Middle frontal gyrus (tissue), 1 donor: ENCODE measurements around the gene PMFBP1.

Source experiments
- DNase-seq: peaks from one replicate; pipeline ENCODE4 v3.0.0-alpha.2; 2015; ENCODE audit warnings: low spot score; ENCODE audit errors: extremely low spot score

PMFBP1 gene

DNA sequence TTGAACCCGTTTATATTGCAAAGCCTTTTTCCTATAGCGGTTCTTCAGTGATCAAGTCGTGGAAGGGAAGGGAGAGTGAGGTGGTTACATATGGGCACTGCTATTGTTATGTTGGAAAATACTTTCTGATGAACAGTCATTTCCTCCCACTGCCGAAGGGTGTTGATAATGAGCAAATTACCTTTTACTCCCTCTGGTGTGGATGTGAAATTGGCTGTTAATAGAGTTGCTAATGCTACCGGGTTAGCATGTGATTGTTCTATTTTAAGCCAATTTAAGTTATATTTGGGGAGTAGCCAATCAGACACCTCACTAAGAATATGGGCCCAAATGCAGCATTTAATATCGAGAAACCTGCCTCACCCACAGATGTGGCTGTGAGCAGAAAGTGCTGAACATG is 15.6 kb upstream of the PMFBP1 start:
- no peak for DNase-seq

DNA sequence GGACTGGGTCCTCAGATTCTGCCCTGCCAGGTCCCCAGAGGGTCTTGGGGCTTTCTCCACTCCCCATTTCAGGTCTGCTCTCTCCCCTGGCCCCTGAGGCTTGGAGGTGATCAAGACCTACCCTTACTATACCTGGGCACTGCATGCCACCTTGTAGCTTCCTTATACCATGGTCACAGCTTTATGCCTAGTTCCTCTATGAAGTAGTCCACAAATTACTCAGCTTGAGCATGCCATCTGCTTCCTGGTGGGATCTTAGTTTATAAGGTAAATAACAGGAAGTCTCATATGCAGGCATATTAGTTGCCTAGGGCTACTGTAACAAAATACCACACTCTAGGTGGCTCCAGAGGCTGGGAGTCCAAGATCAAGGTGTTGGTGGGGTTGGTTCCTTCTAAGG is 11.0 kb upstream of the PMFBP1 start:
- no peak for DNase-seq

DNA sequence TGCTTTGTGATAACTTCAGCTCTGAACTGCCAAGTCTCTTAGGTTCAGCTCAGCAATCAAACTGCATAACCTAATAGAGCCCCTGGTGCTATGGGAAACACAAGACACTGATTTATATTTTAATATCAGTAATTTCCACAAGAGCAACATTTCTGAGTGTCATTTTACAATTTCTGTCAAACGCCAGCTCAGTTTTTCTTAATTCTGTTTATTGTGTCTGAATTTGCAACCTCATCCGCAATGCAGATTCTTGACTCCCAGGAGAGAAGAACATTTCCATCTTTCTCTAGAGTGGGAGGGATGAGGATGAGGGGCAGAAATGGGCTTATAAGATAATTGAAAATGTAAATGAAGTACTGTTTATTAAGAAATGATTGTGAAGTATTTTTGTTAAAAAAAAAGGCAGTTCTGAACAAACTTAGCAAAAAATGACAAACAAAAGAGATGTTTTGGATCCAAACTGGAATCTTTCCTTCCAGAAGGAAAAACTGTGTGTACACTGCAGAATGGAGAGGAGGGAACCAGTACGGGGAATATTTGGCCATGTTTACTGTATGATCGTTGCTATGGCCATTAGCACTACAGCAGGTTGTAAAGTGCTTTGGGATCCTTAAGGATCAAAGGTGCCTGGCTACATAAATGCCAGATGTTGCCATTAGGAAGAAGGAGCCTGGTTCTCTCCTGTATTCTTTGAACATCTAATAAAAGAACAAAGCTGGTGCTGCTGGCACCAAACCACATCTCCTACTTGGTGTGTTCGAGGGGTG is 7.4 kb upstream of the PMFBP1 start:
- no peak for DNase-seq

DNA sequence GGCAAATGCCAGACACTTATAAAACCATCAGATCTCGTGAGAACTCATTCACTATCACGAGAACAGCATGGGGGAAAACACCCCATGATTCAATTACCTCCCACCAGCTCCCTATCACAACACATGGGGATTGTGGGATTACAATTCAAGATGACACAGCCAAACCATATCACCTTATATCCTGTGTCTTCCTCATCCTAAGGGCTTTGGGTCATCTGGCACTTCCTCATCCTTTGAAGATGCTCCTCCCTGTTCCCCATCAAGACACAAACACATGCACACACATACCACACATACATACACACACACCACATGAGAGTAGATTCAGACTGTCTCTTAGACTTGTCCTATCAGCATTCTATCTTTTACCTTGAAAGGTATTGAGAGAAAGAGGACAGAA is 2.8 kb upstream of the PMFBP1 start:
- no peak for DNase-seq

DNA sequence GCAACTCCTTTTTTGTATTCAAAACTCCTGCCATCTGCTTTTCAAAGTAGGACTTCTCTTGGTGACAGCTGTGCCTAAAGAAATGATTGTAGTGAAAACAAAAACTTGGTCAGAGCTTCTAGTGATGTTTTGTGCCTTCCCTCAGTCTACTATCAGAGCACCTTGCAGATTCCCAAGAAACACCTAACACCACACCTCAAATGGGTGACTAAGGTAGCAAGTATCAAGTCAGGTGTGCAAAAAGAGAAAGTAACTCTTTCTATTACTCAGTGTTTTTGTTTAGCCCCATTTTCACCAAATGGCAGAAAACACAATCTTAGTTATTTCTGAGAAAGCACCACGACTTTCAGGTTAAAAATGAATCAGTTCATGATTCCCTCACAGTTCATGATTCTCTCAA is 2.0 kb upstream of the PMFBP1 start:
- DNase-seq: no peak

DNA sequence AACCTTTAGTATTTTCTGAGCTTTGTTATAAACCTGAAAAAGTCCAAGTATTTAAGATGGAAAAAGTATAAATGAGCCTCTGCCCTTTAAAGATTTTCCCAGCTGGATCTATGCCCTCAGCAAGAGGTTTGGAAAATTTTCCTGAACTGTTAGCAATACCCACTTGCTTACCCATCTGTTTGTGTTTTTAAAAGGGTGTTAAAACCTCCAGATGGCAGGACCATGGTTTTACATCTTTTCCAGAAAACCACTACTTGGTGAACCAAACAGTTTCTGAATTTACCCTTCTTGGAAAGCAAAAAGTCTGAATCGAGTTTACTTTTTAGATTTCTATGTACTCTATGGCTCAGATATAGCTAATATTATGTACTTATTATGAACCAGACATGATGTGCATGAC is 719 bp downstream of the PMFBP1 start:
- no peak for DNase-seq

DNA sequence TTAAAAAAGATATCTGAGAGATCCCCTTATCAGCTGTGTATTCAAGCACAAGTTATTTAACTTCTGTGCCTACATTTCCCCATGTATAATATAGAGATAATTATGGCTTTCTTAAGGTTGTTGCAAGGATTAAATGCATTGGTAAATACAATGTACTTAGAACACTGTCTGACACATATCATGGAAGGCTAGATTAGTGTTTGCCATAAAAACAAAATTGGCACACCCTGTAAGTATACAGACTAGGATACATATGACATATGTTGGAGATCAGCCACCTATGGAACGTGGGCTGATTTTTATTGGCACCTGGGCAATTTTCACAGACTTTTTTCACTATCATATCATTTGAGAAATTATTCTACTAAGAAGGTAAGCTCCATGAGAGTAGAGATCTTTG is 2.2 kb downstream of the PMFBP1 start:
- no peak for DNase-seq

DNA sequence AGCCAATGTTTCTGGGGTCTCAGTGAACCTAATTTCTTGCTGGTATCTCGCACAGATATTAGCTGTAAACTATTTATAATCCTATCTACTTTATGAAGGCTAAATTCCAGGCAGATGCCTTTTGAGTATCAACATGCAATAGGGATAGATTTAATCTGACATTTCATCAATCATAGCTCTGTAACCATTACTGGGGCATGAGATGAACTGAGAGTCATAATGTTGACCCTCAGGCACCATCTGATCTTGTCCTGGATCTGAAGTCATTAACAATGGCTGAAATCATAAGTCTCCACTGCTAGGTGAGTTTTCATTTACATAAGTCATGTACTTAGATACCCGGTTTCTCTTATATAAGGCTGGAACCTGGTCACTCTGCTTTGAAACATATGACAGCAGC is 3.6 kb downstream of the PMFBP1 start:
- no peak for DNase-seq

DNA sequence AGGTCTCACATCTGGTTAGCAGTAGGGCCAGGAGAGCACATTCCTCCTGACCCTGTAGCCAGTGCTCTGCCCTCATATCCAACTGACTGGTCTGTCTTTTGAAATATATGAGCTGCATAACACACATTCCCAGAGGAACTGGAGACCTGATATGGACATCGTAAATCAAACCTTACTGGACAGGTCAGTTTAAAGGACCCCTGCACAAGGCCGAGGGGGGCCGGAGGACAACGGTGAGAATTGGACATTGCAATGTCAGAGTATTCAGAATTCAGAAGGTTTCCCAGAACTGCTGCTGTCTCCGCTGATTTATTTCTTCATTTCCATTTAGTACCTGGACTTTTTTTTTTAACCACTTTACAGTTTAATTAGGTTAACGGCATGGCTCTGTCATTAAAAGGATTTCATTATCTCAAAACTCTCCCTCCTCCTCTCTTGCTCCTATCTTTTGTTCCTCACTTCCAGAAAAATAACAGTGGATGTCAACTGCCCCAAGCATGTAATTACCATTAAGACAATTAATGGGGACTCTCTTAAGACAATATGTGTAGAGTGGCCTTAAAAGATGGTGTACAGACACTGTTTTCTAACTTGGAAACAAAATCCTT is 4.9 kb downstream of the PMFBP1 start:
- DNase-seq: no peak

DNA sequence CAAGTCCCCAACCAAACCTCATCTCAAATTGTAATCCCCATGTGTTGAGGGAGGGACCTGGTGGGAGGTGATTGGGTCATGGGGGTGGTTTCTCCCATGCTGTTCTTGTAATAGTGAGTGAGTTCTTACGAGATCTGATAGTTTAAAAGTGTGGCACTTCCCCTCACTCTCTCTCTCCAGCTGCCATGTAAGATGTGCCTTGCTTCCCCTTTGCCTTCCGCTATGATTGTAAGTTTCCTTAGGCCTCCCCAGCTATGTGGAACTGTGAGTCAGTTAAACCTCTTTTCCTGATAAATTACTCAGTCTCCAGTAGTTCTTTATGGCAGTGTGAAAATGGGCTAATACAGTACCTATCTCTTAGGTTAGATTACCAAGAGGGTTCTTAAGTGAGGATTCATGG is 5.8 kb downstream of the PMFBP1 start:
- no peak for DNase-seq

DNA sequence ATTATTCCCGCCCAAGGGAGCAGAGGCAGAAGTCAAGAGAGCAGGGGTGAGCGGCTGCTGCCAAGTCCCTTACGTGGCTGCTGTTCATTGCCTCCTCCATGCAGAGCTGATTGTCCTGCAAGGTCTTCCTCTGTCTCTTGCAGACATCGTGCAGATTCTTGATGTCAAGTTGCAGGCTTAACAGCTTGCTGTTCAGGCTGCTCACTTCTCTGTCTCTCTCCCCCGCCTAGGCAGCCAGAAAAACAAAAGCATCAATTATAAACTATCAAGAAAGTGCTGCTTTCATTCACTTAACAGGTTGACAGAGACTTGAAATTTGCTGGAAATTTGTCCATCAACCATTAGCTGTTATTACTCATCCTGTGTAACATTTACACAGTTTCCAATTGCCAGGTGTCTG is 7.3 kb downstream of the PMFBP1 start:
- DNase-seq: no peak

DNA sequence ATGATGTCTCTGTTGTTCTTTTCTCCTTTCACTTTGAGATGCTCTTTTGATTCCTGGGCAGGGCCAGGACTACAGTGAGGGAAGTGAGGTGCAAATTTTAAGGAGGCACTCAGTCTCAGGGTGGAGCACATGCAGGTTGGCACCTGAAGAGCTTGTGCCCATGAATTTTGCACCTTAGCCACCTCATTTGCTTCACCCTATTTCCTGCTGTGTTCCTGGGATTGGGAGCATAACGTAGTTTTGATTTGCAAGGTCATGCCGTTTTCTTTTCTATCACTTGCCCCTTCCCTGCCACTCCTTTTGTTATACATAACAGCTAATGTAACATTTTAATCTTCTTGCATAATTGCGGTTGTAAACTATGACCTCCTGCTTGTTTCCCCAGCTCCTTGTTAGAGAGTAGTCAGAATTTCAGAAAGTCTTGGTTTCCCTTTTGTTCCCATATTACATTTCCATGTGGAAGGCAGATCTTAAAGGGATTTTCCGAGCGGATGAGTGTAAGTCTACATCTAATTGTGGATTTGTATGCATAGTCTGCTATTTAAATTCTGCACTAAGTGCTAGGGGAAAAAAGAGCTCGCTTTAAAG is 9.8 kb downstream of the PMFBP1 start:
- no peak for DNase-seq

DNA sequence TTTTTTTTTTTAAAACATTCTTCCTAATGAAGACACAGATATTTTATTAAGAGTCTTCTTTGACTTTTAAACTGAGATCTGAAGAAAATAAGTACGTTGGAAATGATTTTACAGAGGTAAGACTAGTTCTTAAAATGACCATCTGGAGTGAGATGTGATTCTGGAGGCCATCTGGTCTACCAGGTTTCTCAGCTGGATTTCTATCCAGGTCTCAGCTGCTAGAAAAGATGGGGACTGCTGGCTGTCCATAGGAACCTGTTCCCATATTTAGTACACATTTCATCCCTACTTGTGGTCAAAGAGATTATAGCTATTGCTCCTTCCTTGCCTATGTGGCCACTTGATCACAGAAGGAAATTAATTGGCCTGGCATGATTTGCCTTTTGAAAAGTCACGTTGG is 12.2 kb downstream of the PMFBP1 start:
- DNase-seq: no peak

DNA sequence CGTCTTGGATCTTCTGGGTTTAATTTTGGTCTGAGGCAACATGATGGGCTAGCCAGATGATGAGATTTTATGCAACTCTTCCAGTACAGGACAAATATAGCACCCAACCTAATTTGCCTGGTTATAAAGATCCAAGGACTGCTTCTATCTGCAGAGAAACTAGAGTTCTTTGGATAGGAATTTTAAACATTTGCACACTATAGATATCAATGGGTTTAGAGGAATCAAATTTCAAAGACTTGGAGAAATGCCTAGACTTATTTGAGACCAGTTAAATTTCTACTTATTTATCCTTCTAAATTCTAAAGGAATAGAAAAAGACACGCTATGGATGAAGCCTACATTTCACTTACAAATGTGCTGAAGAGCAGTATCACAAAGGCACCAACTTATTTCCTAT is 12.6 kb downstream of the PMFBP1 start:
- DNase-seq: no peak

DNA sequence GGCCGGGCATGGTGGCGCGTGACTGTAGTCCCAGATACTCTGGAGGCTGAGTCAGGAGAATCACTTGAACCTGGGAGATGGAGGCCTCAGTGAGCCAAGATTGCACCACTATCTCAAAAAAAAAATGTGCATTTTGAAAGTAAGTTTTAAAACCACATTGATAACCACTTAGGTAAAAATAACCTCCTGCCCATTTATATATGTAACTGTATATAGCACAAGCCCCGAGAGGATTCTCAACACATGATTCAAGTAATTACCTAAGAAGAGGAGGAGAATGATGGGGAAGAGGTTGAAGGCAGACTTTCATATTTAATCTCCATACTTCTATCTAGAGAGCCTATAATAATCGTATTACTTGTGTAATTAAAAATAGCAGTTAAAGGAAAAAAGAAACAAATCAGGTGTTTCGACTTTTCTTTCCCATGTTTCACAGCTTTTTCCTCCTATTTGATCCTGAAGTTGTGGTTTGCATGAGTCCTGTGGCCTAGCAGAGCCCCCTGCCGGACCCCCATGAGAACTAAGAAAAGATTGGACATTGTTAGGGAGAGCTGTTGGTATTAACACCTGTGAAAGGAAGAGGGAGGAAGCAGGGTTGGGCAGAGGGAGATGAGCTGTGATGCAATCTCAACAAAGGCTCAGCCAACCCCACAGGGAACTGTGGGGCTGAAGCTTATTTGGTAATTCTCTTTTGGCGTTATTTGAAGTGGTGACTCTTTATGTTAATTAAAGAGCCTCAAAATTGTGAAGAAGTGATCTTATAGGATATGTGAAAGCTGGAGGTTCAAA is 22.1 kb downstream of the PMFBP1 start:
- DNase-seq: no peak

DNA sequence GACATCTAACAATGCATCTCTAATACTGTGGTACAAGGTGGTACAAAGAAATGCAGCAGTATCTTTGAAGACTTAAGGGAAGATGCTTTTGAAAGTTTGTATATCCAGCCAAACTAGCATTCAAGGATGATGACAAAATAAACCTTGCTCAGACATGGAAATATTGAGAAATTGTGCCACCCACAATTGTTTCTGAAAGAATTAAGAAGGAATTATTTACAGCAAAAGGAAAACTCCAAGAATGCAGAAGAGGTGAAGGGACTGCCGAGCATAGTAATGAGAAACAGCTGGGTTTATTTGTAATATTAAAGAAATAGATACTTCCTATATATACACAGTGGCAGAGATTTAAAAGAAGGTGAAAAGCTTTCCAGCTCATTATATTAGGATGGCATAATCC is 29.5 kb downstream of the PMFBP1 start:
- DNase-seq: no peak

DNA sequence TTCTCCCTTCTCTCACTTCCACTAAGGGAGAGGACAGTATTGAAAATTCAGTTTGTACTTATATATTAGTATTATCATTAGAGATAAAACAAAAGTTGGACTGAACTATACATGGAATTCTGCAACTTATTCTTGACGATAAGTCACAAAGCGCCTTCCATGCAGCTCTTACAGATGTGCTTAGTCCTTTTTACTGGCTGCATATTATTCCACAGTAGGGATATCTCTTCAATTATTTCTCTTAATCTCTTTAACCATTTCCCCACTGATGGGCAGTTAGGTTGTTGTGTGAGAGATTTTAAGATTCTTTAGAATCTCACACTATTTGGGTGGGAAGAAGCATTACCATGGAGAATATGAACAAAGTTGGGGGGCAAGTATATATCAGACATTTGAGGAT is 32.0 kb downstream of the PMFBP1 start:
- no peak for DNase-seq

DNA sequence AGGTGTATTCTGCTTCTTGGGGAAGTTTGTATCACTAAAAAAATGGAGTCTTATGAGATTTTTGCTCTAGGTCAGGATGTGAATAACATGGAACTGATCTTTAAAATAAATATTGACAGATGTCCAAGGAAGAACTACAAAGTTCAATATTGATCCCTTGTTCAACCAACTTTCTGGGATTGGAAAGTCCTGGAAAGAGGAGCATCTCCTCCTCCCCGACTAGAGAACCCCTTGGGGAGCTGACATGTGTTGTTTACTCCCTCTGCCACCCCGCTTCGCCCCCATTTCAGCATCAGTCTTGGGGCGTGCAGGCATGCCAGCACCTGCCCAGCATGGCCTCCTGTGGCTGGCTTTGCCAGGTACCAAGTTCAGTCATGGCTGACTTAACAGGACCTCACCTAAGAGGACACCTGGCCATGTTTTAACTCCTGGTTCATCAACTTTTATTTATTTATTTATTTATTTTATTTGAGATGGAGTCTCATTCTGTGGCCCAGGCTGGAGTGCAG is 33.8 kb downstream of the PMFBP1 start:
- no peak for DNase-seq

DNA sequence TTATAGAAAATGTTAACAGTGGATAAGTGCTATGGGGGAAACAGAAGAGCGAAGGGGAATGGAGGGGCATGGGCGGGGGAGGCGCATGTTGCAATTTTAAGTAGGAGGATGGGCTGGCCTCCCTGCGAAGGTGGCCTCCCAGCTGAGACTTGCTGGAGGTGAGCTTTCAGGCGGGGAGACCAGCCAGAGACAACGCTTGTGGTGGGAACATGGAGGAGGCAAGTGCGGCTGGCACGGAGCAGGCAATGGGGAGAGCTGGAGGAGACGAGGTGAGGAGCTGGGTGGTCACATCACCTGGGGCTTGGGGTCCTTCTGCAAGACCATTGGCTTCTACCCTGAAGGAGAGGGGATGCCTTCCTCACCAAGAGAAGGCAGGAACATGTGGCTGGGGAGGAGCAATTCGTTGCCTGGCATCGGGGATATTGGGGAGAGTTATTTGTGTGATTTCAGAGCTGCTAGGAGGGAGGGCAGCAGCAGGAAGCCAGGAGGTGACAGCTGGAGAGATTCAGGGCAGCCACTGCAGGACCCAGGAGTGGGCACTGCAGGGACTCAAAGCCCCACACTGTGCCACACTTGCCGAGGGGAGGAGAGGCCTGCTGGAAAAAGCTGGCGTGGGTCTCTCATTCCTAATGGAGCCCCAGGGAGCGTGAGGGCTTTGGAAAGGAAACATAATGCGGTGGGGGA is 34.4 kb downstream of the PMFBP1 start:
- no peak for DNase-seq

DNA sequence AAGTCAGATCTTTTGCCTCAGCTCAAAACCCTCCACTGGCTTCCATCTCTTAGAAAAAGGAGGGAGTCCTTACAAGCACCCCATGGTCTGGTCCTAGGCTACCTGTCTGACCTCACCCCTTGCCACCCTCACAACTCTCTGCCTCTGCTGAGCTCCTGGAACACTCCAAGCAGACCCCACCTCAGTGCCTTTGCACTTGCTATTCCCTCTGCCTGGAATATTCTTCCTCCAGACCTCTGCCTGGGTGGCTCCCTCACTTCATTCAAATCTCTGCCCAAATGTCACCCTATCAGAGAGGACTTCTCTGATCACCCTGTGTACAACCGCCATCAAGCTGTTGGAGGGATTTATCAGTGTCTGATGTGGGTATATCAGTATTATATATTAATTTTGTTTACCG is 37.4 kb downstream of the PMFBP1 start:
- DNase-seq: no peak

DNA sequence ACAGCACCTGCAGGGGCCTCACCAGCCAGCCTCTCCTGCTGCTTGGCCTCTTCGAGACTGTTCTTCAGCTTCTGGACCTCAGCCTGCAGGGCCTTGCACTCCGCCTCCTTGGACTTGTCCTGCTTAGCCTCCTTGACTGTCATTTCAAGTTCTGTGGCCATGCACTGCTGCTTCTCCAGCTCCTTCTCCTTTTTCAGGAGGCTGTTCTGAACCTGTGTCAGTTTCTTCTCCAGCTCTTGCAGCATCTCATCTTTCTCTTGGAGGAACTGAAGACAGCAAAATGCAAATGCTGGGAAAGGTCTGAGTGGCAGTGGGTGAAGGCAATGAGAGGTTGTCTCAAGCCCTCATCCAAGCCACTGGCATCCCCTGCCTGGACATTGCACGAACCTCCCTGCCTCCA is 39.2 kb downstream of the PMFBP1 start:
- DNase-seq: no peak
